Suprapubic skin (tissue), 4 donors: Measurements from ENCODE around the gene PPP2R5C. TPM values are rescaled to one million over a fixed set of nuclear protein-coding genes. Genes with fewer than 3 reads are reported as not detected.

Experiments used
- DNase-seq, 2 donors: peaks; one replicate each; pipeline ENCODE4 v3.0.0-alpha.2; 2019; ENCODE audit warnings: low spot score in 2 of 2
- H3K27ac ChIP-seq: fragments of 200-600 bp; sonication (generic); one replicate; pipeline ENCODE4 v1.5.1; 2019
- H3K27me3 ChIP-seq: fragments of 200-600 bp; sonication (generic); one replicate; pipeline ENCODE4 v1.5.1; 2019
- H3K36me3 ChIP-seq: fragments of 200-600 bp; sonication (generic); one replicate; pipeline ENCODE4 v1.5.1; 2019
- H3K4me1 ChIP-seq: fragments of 200-600 bp; sonication (generic); one replicate; pipeline ENCODE4 v1.5.1; 2019
- H3K4me3 ChIP-seq: fragments of 200-600 bp; sonication (generic); one replicate; pipeline ENCODE4 v1.5.1; 2019; ENCODE audit warnings: mild to moderate bottlenecking
- H3K9me3 ChIP-seq: fragments of 200-600 bp; sonication (generic); one replicate; pipeline ENCODE4 v1.5.1; 2019
- CTCF ChIP-seq, 2 donors: fragments of 200-600 bp in 1 of 2; fragments of 450-650 bp in 1 of 2; sonication (generic) in 1 of 2; IDR thresholded peaks; one replicate each; pipeline ENCODE4 v1.5.1; 2016 to 2019; ENCODE audit warnings: antibody characterized with exemption in 2 of 2, mild to moderate bottlenecking in 1 of 2, moderate library complexity in 1 of 2
- EP300 ChIP-seq: sonication (generic); formaldehyde crosslinking; IDR thresholded peaks from one replicate; pipeline ENCODE4 v1.6.1; 2017; ENCODE audit warnings: antibody characterized with exemption
- POLR2A ChIP-seq, 2 donors: fragments of 450-650 bp; IDR thresholded peaks; one replicate each; pipeline ENCODE4 v1.6.1; 2017; ENCODE audit warnings: antibody characterized with exemption in 2 of 2, mild to moderate bottlenecking in 2 of 2, moderate library complexity in 2 of 2
- POLR2AphosphoS5 ChIP-seq, 3 donors: sonication (generic); formaldehyde crosslinking; IDR thresholded peaks; one replicate each; pipeline ENCODE4 v1.6.1; 2017; ENCODE audit warnings: antibody characterized with exemption in 3 of 3
- WGBS: methylation state at CpG from one replicate; pipeline ENCODE4 v1.1.5; 2018; 5-methylcytosine and 5-hydroxymethylcytosine counted together
- total RNA-seq, 4 donors: library from RNA; depleted of rRNA; stranded (reverse); fragments of >200 nt; gene quantifications; one replicate each; pipeline ENCODE4 v1.1.0, GENCODE V29; 2016

PPP2R5C gene
- total RNA-seq, 4 donors from 2014 or later: 104 to 149 (median 119) TPM

DNA sequence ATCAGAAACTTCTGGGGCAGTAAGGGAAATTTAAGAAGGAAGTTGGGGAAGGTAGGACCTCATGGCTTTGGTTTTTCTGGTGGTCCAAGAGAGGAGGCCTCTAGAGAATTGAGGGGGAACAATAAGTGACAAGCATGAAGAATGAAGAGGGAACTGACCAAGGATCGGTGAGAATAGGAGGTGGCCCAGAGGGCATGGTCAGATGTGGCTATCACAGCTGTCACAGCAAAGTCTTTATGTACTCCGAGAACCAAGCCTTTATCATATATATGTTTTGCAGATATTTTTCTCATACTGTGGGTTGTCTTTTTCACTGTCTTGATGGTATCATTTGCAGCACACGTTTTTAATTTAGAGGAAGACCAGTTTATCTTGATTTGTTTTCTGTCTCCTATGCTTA lies 64.3 kb downstream of the PPP2R5C start:
- no peak for DNase-seq
- H3K27me3 ChIP-seq: no peaks in the 10 kb centered on the region
- peak overlapping the region; percentile 88 for H3K27ac ChIP-seq
- H3K36me3 ChIP-seq: peaks cover 4% of the 10 kb centered on the region
- no peak overlapping the region for H3K4me3 ChIP-seq
- no peaks in the 10 kb centered on the region for H3K9me3 ChIP-seq
- WGBS: 70% methylated on average over 3 of the region's 3 CpGs
- peaks cover 37% of the 10 kb centered on the region for H3K4me1 ChIP-seq
- TF ChIP-seq POLR2A (IDR thresholded peaks at IDR 0.05) (no peak), POLR2AphosphoS5 (IDR thresholded peaks at IDR 0.05) (no peak)

DNA sequence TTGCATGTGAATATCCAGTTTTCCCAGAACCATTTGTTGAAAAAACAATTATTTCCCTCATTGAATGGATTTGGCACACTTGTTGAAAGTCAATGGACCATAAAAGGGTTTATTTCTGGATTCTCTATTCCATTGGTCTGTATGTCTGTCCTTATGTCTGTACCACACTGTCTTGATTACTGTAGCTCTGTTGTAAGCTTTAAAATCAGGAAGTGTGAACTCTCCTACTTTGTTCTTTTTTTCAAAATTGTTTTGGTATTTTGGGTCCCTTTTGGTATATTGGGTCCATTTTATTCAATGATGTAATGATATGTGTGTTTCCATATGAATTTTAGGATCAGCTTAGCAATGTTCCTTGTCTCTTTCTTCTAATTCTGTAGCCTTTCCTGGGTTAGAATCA lies 64.8 kb downstream of the PPP2R5C start:
- DNase-seq: no peak
- H3K4me3 ChIP-seq: no peak overlapping the region
- H3K36me3 ChIP-seq: peaks cover 4% of the 10 kb centered on the region
- peaks cover 37% of the 10 kb centered on the region for H3K4me1 ChIP-seq
- TF ChIP-seq CTCF (IDR thresholded peaks at IDR 0.05) (no peak), POLR2AphosphoS5 (IDR thresholded peaks at IDR 0.05) (no peak), POLR2A (IDR thresholded peaks at IDR 0.05) (no peak), EP300 (no peak)
- no peaks in the 10 kb centered on the region for H3K9me3 ChIP-seq
- no peak overlapping the region for H3K27ac ChIP-seq
- H3K27me3 ChIP-seq: no peaks in the 10 kb centered on the region

GRCh38 chr14:101827286-101827685 lies 65.8 kb downstream of the PPP2R5C start:
- H3K4me1 ChIP-seq: peaks cover 37% of the 10 kb centered on the region
- no peak for TF ChIP-seq CTCF (IDR thresholded peaks at IDR 0.05)
- TF ChIP-seq POLR2AphosphoS5 (IDR thresholded peaks at IDR 0.05): no peak
- no peak for TF ChIP-seq POLR2A (IDR thresholded peaks at IDR 0.05)
- 81% methylated on average over 3 of the region's 3 CpGs for WGBS
- no peaks in the 10 kb centered on the region for H3K9me3 ChIP-seq
- H3K27me3 ChIP-seq: no peaks in the 10 kb centered on the region
- no peak overlapping the region for H3K27ac ChIP-seq
- no peak overlapping the region for H3K4me3 ChIP-seq
- DNase-seq: no peak
- H3K36me3 ChIP-seq: peaks cover 2% of the 10 kb centered on the region

DNA sequence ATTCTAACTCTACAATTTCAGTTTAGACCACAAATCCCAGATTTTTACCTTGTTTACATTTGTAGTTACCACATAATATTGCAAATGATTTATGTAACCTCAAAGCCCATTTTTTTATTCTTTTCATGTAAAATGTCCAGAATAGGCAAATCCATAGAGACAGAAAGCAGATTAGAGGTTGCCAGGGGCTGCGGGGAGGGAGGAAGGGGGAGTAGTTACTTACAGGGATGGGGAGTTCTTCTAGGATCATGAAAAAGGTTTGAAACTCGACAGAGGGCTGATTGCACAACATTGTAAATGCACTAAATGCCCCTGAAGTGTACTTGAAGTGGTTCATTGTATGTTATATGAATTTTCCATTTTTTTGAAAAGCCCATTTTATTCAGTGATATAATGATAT lies 66.5 kb downstream of the PPP2R5C start:
- H3K36me3 ChIP-seq: peaks cover 2% of the 10 kb centered on the region
- WGBS: 56% methylated on average over 2 of the region's 2 CpGs
- no peaks in the 10 kb centered on the region for H3K27me3 ChIP-seq

DNA sequence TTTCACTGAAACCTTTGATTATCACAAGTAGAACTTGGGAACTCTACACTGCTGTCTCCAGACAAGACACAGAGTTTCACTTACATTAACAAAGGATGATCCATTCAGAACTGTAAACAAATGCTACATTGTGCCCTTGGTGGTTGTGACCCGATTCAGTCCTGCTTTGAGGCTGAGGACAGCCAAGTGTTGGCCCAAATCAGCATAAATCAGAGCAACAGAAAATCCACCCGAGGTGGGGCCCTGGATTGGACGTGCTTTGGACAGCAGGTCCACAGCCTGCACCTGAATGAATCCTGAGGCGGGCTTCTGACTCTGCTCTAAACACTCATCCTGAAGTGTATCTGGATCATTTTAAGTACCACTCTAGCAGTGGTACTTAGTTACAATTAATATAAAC lies 68.8 kb downstream of the PPP2R5C start:
- 79% methylated on average over 4 of the region's 4 CpGs for WGBS
- H3K9me3 ChIP-seq: no peaks in the 10 kb centered on the region
- peaks cover 20% of the 10 kb centered on the region for H3K4me1 ChIP-seq
- no peak overlapping the region for H3K27ac ChIP-seq
- H3K36me3 ChIP-seq: peaks cover 2% of the 10 kb centered on the region
- no peak for DNase-seq
- TF ChIP-seq EP300 (no peak), CTCF (IDR thresholded peaks at IDR 0.05) (no peak), POLR2AphosphoS5 (IDR thresholded peaks at IDR 0.05) (no peak), POLR2A (IDR thresholded peaks at IDR 0.05) (no peak)
- H3K27me3 ChIP-seq: no peaks in the 10 kb centered on the region
- H3K4me3 ChIP-seq: no peak overlapping the region

More for the DNA sequence above, 66.5 kb downstream of the PPP2R5C start:
- no peak for DNase-seq
- H3K9me3 ChIP-seq: no peaks in the 10 kb centered on the region
- peaks cover 35% of the 10 kb centered on the region for H3K4me1 ChIP-seq
- no peak overlapping the region for H3K27ac ChIP-seq
- H3K4me3 ChIP-seq: no peak overlapping the region
- no peak for TF ChIP-seq POLR2A (IDR thresholded peaks at IDR 0.05)
- no peak for TF ChIP-seq EP300
- no peak for TF ChIP-seq CTCF (IDR thresholded peaks at IDR 0.05)
- no peak for TF ChIP-seq POLR2AphosphoS5 (IDR thresholded peaks at IDR 0.05)

DNA sequence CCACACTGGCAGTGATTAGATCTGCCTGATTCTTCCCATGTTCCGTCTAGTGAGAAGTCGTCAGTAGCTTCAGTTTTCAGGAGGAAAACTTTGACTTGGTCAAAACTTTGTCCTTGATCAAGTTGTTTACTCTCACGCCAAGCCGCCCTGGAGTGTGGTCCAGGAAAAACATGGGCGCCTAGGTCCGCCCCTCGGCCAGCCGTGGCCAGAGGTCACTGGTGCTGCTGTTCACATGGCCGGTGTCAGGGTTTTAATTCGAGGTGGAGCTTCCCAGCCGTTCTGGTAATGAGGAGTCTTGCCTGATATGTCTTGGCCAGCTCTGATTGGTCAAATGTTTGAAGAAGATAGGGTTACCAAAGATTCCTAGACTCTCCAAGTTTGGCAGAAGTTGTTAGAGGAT lies 71.5 kb downstream of the PPP2R5C start:
- no peak overlapping the region for H3K27ac ChIP-seq
- H3K36me3 ChIP-seq: peaks cover 2% of the 10 kb centered on the region
- TF ChIP-seq POLR2A (IDR thresholded peaks at IDR 0.05) (no peak), POLR2AphosphoS5 (IDR thresholded peaks at IDR 0.05) (no peak), EP300 (no peak), CTCF (IDR thresholded peaks at IDR 0.05) (no peak)
- H3K4me1 ChIP-seq: peaks cover 28% of the 10 kb centered on the region
- DNase-seq: no peak
- no peaks in the 10 kb centered on the region for H3K9me3 ChIP-seq
- H3K4me3 ChIP-seq: no peak overlapping the region
- 90% methylated on average over 9 of the region's 11 CpGs for WGBS
- no peaks in the 10 kb centered on the region for H3K27me3 ChIP-seq
